Peyer's patch (tissue), 4 donors: ENCODE results near the gene SACS. TPM values are rescaled to one million over a fixed set of nuclear protein-coding genes. Genes with fewer than 3 reads are reported as not detected.
"Not testable (repeated sequence)": the region's sequence is repeated elsewhere in the genome, so short reads cannot be mapped to it uniquely, and the experiment has no call there.

ENCODE experiments used
- DNase-seq, 3 donors: peaks; one replicate each; pipeline ENCODE4 v3.0.0-alpha.2; 2017 to 2019
- H3K27ac ChIP-seq, 4 donors: fragments of 200-600 bp; sonication (generic); one replicate each; pipeline ENCODE4 v1.5.1; 2016 to 2019
- H3K27me3 ChIP-seq, 2 donors: fragments of 200-600 bp; sonication (generic); one replicate each; pipeline ENCODE4 v1.5.1; 2019
- H3K36me3 ChIP-seq, 3 donors: fragments of 200-600 bp; sonication (generic); one replicate each; pipeline ENCODE4 v1.5.1; 2016 to 2019
- H3K4me1 ChIP-seq, 4 donors: fragments of 200-600 bp; sonication (generic); one replicate each; pipeline ENCODE4 v1.5.1; 2016 to 2019
- H3K4me3 ChIP-seq, 4 donors: fragments of 200-600 bp; sonication (generic); 1 replicate in 3 of 4; 2 replicates in 1 of 4; pipeline ENCODE4 v1.5.1; 2016 to 2019; ENCODE audit warnings: mild to moderate bottlenecking in 1 of 4
- H3K9me3 ChIP-seq, 4 donors: fragments of 200-600 bp; sonication (generic); one replicate each; pipeline ENCODE4 v1.5.1; 2016 to 2019; ENCODE audit warnings: mild to moderate bottlenecking in 1 of 4
- POLR2A ChIP-seq, 2 donors: fragments of 450-650 bp; IDR thresholded peaks; one replicate each; pipeline ENCODE4 v1.5.1; 2017; ENCODE audit warnings: antibody characterized with exemption in 2 of 2, mild to moderate bottlenecking in 2 of 2, moderate library complexity in 2 of 2
- total RNA-seq, 4 donors: library from RNA; depleted of rRNA; stranded (reverse); fragments of >200 nt; gene quantifications; one replicate each; pipeline ENCODE4 v1.1.0, GENCODE V29; 2016
- TF ChIP-seq, protein P1 (sequence below), 6 experiments: fragments of 450-650 bp in 4 of 6; fragments of 200-600 bp in 2 of 6; sonication (generic) in 1 of 6; IDR thresholded peaks; one replicate each; pipeline ENCODE4 v1.5.1; 2017 to 2019; ENCODE audit warnings: antibody characterized with exemption in 6 of 6, mild to moderate bottlenecking in 3 of 6, moderate library complexity in 1 of 6

Gene SACS
- total RNA-seq, 4 donors from 2014 or later, result 5.4 to 49.5 (median 5.9) TPM

DNA sequence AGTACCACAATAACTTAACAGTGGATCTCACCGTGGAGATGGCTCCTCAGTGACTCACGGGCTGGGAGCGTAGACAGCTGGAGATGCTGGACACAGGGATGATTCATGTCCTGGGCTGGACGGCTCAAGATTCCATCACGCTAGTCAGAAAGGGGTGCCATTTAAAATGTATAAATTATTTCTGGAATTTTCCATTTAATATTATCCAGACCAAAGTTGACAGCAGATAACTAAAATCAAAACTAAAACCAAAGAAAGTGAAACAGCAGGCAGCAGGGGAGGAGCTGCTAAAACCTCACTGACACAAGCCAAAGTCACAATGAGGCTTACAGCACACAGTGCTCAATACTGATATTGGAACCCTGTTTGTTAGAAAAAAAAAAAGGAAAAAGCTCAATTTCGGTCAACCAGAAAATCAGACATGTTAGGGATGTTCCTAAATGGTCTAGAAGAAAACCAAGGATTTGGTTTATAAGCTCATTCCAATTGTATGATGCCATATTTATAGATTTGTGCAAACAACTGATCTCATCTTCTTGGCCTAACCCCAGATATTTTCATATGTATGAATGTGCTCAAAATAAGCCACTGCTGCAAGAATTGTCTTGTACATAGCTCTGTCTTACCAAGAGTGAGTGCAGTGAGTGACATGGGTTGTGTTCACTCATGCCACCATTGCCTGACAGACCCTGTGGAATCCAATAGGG lies 111.8 kb downstream of the SACS start:
- peak in 1 of 3 donors; percentile 48 for DNase-seq
- Histone ChIP-seq H3K4me3 (peak overlapping the region; percentile 12 to 25 (median 22)), H3K4me1 (no peaks in the 10 kb centered on the region), H3K27me3 (no peaks in the 10 kb centered on the region), H3K36me3 (no peaks in the 10 kb centered on the region), H3K27ac (peak overlapping the region in 1 of 4 donors; percentile 16), H3K9me3 (no peaks in the 10 kb centered on the region)
- TF ChIP-seq, protein P1, sequence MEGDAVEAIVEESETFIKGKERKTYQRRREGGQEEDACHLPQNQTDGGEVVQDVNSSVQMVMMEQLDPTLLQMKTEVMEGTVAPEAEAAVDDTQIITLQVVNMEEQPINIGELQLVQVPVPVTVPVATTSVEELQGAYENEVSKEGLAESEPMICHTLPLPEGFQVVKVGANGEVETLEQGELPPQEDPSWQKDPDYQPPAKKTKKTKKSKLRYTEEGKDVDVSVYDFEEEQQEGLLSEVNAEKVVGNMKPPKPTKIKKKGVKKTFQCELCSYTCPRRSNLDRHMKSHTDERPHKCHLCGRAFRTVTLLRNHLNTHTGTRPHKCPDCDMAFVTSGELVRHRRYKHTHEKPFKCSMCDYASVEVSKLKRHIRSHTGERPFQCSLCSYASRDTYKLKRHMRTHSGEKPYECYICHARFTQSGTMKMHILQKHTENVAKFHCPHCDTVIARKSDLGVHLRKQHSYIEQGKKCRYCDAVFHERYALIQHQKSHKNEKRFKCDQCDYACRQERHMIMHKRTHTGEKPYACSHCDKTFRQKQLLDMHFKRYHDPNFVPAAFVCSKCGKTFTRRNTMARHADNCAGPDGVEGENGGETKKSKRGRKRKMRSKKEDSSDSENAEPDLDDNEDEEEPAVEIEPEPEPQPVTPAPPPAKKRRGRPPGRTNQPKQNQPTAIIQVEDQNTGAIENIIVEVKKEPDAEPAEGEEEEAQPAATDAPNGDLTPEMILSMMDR (IDR thresholded peaks at IDR 0.05), result no peak
- no peak for TF ChIP-seq POLR2A (IDR thresholded peaks at IDR 0.05)

DNA sequence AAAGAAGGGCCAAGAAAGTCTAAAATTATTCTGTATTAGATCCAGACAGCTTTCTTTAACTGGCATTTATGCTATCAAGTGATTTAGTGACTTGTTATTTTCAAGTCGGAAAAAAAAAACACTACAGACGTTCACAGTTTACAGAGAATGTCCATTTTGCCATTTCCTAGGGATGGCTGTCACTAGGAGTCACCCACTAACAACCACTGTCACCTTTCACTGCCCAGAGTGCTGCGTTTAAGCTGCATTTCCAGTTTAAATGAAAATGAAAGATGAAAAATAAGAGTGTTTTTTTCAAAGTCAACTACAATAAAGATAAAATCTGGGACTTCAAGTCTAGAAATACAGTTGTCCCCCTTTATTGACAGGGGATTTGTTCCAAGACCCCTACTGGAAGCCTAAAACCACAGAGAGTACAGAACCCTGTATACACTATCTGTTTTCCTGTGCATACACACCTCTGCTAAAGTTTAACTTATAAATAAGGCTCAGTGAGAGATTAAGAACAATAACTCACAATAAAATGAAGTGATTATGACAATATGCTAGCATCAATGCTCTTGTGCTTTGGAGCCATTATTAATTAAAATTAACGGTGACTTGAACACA lies 112.5 kb downstream of the SACS start:
- no peaks in the 10 kb centered on the region for H3K9me3 ChIP-seq
- H3K36me3 ChIP-seq, result no peaks in the 10 kb centered on the region
- no peak for TF ChIP-seq POLR2A (IDR thresholded peaks at IDR 0.05)
- TF ChIP-seq, protein P1 (IDR thresholded peaks at IDR 0.05), result no peak
- no peak for DNase-seq
- H3K27ac ChIP-seq, result peak overlapping the region in 1 of 4 donors; percentile 16
- H3K4me1 ChIP-seq, result no peaks in the 10 kb centered on the region
- H3K4me3 ChIP-seq, result peak overlapping the region; percentile 12 to 25 (median 22)
- H3K27me3 ChIP-seq, result no peaks in the 10 kb centered on the region

DNA sequence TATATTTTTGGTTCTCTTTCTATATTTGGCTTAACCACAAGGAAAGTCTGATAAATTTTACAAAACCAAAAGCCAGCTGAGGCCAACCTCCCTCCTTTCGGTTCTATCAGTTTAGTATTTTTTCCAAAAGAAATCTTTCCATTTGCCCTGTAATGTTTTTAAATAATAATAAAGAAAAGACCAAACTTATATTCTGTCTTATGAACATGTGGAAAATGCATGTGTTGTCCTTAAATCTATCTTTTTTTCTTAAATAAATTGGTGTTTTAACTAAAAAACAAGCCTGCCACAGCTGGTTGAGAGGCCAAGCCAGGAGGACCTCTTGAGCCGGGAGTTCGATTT lies 113.6 kb downstream of the SACS start:
- H3K27ac ChIP-seq, result no peak overlapping the region
- no peaks in the 10 kb centered on the region for H3K36me3 ChIP-seq
- no peak overlapping the region for H3K4me3 ChIP-seq
- H3K9me3 ChIP-seq, result no peaks in the 10 kb centered on the region
- no peaks in the 10 kb centered on the region for H3K27me3 ChIP-seq
- H3K4me1 ChIP-seq, result no peaks in the 10 kb centered on the region
- TF ChIP-seq, protein P1 (IDR thresholded peaks at IDR 0.05), result no peak
- no peak for TF ChIP-seq POLR2A (IDR thresholded peaks at IDR 0.05)
- no peak for DNase-seq

DNA sequence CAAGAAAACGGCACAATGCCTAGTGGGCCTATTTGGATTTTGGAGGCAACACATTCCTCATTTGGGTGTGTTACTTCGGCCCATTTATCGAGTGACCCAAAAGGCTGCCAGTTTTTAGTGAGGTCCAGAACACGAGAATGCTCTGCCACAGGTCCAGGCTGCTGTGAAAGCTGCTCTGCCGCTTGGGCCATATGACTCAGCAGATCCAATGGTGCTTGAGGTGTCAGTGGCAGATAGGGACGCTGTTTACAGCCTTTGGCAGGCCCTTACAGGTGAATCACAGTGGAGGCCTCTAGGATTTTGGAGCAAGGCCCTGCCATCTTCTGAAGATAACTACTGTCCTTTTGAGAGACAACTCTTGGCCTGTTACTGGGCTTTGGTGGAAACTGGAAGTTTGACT lies 118.7 kb downstream of the SACS start:
- not testable (repeated sequence) for H3K9me3 ChIP-seq, H3K36me3 ChIP-seq, DNase-seq, H3K4me3 ChIP-seq, H3K27me3 ChIP-seq, H3K4me1 ChIP-seq, H3K27ac ChIP-seq

DNA sequence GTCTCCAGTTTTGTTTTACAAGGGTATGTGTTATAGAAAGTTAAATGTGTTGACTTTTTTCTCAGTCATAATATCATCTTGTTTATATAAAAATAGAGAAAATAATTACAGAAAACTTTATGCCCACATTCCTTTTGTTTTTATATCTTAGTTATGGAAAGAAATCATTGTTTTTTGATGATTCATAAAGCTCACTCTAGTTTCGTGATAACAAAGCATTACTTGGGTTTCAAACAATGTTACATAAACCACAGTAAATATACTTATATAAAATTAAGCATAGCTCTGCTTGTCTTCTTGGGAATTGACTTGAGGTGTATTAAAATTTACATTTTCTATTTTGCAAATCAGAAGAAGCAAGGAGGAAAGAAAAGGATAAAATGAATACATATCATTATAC lies 140.9 kb downstream of the SACS start:
- Histone ChIP-seq H3K4me3 (no peak overlapping the region), H3K9me3 (no peaks in the 10 kb centered on the region), H3K4me1 (no peaks in the 10 kb centered on the region), H3K27ac (no peak overlapping the region), H3K36me3 (no peaks in the 10 kb centered on the region), H3K27me3 (no peaks in the 10 kb centered on the region)
- DNase-seq, result no peak
- TF ChIP-seq POLR2A (IDR thresholded peaks at IDR 0.05), result no peak
- TF ChIP-seq, protein P1 (IDR thresholded peaks at IDR 0.05), result no peak

DNA sequence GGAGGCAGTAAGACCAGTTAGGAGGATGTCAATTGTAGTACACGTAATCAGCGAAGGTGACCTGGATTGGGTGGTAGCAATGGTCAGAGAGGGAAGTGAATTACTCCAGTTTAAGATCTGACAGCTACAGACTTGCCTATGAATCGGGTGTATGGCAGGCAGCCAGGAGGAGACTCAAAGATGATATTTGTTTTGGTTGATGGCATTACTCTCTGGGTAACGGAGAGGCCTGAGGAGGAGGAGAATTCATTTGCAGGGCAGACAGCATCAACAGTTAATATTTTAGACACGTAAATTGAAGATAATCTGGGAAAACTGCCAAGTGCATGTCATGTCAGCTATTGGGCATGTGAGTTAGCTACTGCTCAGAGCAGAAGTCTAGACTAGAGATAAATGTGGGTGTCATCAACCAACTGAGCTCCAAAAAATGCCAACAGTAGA lies 143.6 kb downstream of the SACS start:
- H3K27ac ChIP-seq, result no peak overlapping the region
- DNase-seq, result no peak
- H3K4me3 ChIP-seq, result no peak overlapping the region
- no peaks in the 10 kb centered on the region for H3K27me3 ChIP-seq
- no peaks in the 10 kb centered on the region for H3K9me3 ChIP-seq
- no peaks in the 10 kb centered on the region for H3K4me1 ChIP-seq
- TF ChIP-seq, protein P1 (IDR thresholded peaks at IDR 0.05), result no peak
- no peak for TF ChIP-seq POLR2A (IDR thresholded peaks at IDR 0.05)
- no peaks in the 10 kb centered on the region for H3K36me3 ChIP-seq
